OCI-LY7 (cell line): ENCODE results near the gene SNAP91.

ENCODE experiments used
- CTCF ChIP-seq: fragments of 200-600 bp; sonication (generic); conservative IDR thresholded peaks from 2 replicates; pipeline ENCODE4 v1.5.1; 2014; ENCODE audit warnings: mild to moderate bottlenecking, antibody characterized with exemption, low read length, moderate library complexity, mixed read lengths
- EZH2phosphoT487 ChIP-seq: fragments of 200-600 bp; sonication (generic); IDR thresholded peaks from 2 replicates; pipeline ENCODE4 v1.6.1; 2018; ENCODE audit warnings: low read depth, borderline replicate concordance, mild to moderate bottlenecking, mixed run types, antibody characterized with exemption, low read length, moderate library complexity, mixed read lengths

GRCh38 chr6:83709748-83710050, 798 bp upstream of the SNAP91 start:
- TF ChIP-seq CTCF: no peak
- no peak for TF ChIP-seq EZH2phosphoT487
